Stimulated activated CD4-positive, alpha-beta T cell treated with anti-CD3 and anti-CD28 coated beads, Interleukin-1b, Interleukin-23, amount 100 ng/mL, for 1 hour (primary cell): ENCODE results near the gene AUH.

ENCODE experiments used
- DNase-seq, 2 donors: peaks; one replicate each; pipeline ENCODE4 v3.0.0-alpha.2; 2020; ENCODE audit warnings: low read depth in 2 of 2

Gene AUH

DNA sequence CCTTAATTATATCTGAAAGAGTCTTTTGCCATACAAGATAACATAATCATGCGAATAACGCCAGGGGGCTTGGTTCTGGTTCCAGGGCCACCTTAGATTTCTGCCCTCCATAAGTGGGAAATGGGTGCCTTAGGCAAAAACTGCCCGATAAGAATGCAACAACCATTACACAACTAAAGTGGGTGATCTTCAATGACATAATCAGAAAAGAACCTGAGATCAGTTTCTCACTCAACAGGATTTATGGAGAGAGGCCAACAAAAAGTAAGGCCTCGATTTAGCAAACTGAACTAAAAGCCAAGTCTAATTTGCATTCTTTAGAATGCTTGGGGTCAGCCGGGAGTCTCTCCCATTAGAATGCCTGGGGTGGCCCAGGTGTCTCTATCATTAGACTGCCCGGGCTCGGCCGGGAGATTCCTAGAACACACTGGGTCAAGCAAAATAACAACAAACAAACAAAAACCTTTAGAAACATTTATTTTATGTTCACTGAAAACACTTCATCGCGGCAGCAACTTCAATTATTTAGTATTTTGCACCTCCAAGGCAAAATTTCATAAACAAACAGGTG is 194.8 kb downstream of the AUH start:
- DNase-seq = no peak

- DNase-seq = peak in 1 of 2 donors; percentile 10
Observed at GRCh38 chr9:91164724-91165520, 196.8 kb downstream of the AUH start.
